Body of pancreas (tissue), 4 donors: ENCODE measurements around the gene LHB.

Source experiments
- POLR2A ChIP-seq, 3 donors: fragments of 450-650 bp; IDR thresholded peaks; one replicate each; pipeline ENCODE4 v1.6.1; 2016; ENCODE audit warnings: antibody characterized with exemption in 3 of 3, mild to moderate bottlenecking in 2 of 3
- TF ChIP-seq, protein P1 (sequence below), 7 experiments: fragments of 450-650 bp in 4 of 7; fragments of 200-600 bp in 3 of 7; sonication (generic) in 3 of 7; IDR thresholded peaks; one replicate each; pipeline ENCODE4 v1.5.1; 2016 to 2019; ENCODE audit warnings: antibody characterized with exemption in 7 of 7

DNA sequence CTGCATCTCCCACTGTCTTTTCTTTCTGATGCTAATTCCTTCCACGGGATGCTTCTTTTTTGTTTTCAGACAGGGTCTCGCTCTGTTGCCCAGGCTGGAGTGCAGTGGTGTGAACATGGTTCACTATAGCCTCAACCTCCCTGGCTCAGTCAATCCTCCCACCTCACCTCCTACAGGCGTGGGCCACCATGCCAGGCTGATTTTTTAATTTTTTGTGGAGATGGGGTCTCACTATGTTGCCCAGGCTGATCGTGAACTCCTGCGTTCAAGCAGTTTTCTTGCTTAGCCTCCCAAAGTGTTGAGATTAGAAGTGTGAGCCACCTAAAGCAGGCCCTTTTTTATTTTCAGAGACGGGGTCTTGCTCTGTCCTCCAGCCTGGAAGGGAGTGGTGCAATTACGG is 28.6 kb downstream of the LHB start:
- TF ChIP-seq, protein P1, sequence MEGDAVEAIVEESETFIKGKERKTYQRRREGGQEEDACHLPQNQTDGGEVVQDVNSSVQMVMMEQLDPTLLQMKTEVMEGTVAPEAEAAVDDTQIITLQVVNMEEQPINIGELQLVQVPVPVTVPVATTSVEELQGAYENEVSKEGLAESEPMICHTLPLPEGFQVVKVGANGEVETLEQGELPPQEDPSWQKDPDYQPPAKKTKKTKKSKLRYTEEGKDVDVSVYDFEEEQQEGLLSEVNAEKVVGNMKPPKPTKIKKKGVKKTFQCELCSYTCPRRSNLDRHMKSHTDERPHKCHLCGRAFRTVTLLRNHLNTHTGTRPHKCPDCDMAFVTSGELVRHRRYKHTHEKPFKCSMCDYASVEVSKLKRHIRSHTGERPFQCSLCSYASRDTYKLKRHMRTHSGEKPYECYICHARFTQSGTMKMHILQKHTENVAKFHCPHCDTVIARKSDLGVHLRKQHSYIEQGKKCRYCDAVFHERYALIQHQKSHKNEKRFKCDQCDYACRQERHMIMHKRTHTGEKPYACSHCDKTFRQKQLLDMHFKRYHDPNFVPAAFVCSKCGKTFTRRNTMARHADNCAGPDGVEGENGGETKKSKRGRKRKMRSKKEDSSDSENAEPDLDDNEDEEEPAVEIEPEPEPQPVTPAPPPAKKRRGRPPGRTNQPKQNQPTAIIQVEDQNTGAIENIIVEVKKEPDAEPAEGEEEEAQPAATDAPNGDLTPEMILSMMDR (IDR thresholded peaks at IDR 0.05): no peak
- TF ChIP-seq POLR2A (IDR thresholded peaks at IDR 0.05): no peak
